K562 (cell line): Measurements from ENCODE around the gene TTC31. TPM values are rescaled to one million over a fixed set of nuclear protein-coding genes. Genes with fewer than 3 reads are reported as not detected.

Experiments used
- E2F4 ChIP-seq: sonication (generic); formaldehyde crosslinking; IDR thresholded peaks from 2 replicates; pipeline ENCODE4 v1.8.0; 2022; ENCODE audit warnings: mild to moderate bottlenecking, low read depth, missing genetic modification reagents
- PBX2 ChIP-seq, 2 experiments: IDR thresholded peaks in 1 of 2; conservative IDR thresholded peaks in 1 of 2; 2 replicates each; pipeline ENCODE4 v1.6.1; 2016; ENCODE audit warnings: low read depth in 2 of 2, mild to moderate bottlenecking in 1 of 2, missing compliant biosample characterization in 1 of 2, missing genetic modification characterization in 1 of 2, moderate library complexity in 1 of 2
- RFX5 ChIP-seq: IDR thresholded peaks from 2 replicates; pipeline ENCODE4 v1.6.1; 2011; ENCODE audit warnings: low read depth, mild to moderate bottlenecking, improper control_type of control experiment, low read length
- SP1 ChIP-seq: sonication (generic); formaldehyde crosslinking; IDR thresholded peaks from 2 replicates; pipeline ENCODE4 v1.8.1; 2022; ENCODE audit warnings: mild to moderate bottlenecking, missing genetic modification reagents
- STAG1 ChIP-seq: sonication (generic); formaldehyde crosslinking; IDR thresholded peaks from 2 replicates; pipeline ENCODE4 v1.5.0; 2020; ENCODE audit warnings: missing genetic modification reagents, borderline replicate concordance
- STAT5B ChIP-seq: fragments of 250-450 bp; sonication (Bioruptor Pico); IDR thresholded peaks from 2 replicates; pipeline ENCODE4 v1.8.0; 2021; ENCODE audit warnings: mild to moderate bottlenecking, inconsistent platforms
- TBL1XR1 ChIP-seq, 2 experiments: IDR thresholded peaks; 2 replicates each; pipeline ENCODE4 v1.6.1; 2012; ENCODE audit warnings: improper control_type of control experiment in 2 of 2, low read length in 2 of 2, mild to moderate bottlenecking in 1 of 2
- ZNF655 ChIP-seq: fragments of 250-450 bp; sonication (Bioruptor Pico); IDR thresholded peaks from 2 replicates; pipeline ENCODE4 v1.5.0; 2021
- polyA plus RNA-seq, 8 experiments: library from polyadenylated mRNA; depleted of rRNA in 4 of 8; stranded (reverse) in 5 of 8; unstranded in 3 of 8; fragments of >200 nt; fragmentation: Nextera tagmentation in 2 of 8; fragmentation: Illumina TruSeq in 1 of 8; extraction: Ambion mirVana in 2 of 8; extraction: Trizol in 1 of 8; gene quantifications; 2 replicates each; pipeline versions ENCODE4 v1.2.1 to v1.2.3, GENCODE V29; 2011 to 2014; ENCODE audit warnings: inconsistent platforms in 1 of 8, missing spikeins in 1 of 8
- total RNA-seq, 7 experiments: library from RNA; depleted of rRNA in 6 of 7; stranded (reverse); fragments of >200 nt in 6 of 7; fragmentation: Illumina TruSeq in 2 of 7; extraction: Trizol in 2 of 7; gene quantifications; 2 replicates each; pipeline versions ENCODE4 v1.2.1 to v1.2.3, GENCODE V29; 2011 to 2021; ENCODE audit warnings: low replicate concordance in 1 of 7

TTC31 gene
- total and polyA plus RNA-seq, 9 of the 15 experiments (the other 6 are each of a cell fraction or from before 2014, with no cell fraction given), result 4.7 to 30.5 (median 15.9) TPM

GRCh38 chr2:74530239-74531187 lies 47.6 kb downstream of the TTC31 start (continued):
- TF ChIP-seq STAG1 (CRISPR knock-in tag) (no peak), ZNF655 (CRISPR knock-in tag) (no peak), SP1 (peak; percentile 68; the same call in 1 of the 2 replicates), E2F4 (CRISPR knock-in tag) (peak; percentile 65; the same call in 1 of the 2 replicates), PBX2 (CRISPR knock-in tag; IDR thresholded peaks at IDR 0.05; ENCODE audit: low read depth) (no peak), PBX2 (tag; conservative IDR thresholded peaks at IDR 0.05; ENCODE audit: low read depth) (no peak), RFX5 (no peak), STAT5B (CRISPR knock-in tag) (no peak), TBL1XR1 (IDR thresholded peaks at IDR 0.05; ENCODE audit: low read length in 2 of 2) (peak in 1 of 2 experiments; percentile 22; a peak in 2 of 4 replicates)
